A549 (cell line): ENCODE measurements around the gene RABGAP1L. TPM values are rescaled to one million over a fixed set of nuclear protein-coding genes. Genes with fewer than 3 reads are reported as not detected.

Source experiments
- ATAC-seq, 2 experiments: fragments of 200-7000 bp in 1 of 2; fragments of >200 bp in 1 of 2; cut with Nextera tagmentation in 1 of 2; cut with Tn5 transposase in 1 of 2; 3 replicates each; pipeline versions ENCODE4 v1.8.0 to v1.9.1; 2018 to 2020; ENCODE audit warnings: mild to moderate bottlenecking in 1 of 2, moderate library complexity in 1 of 2
- CTCF ChIA-PET: fragments of 300-600 bp; sonication (Branson Sonifier 250); formaldehyde crosslinking; extraction: SDS; loops from one replicate; lab custom pipeline; 2021; ENCODE audit warnings: antibody characterized with exemption, inconsistent platforms; lab: Yijun Ruan, JAX
- POLR2A ChIA-PET: fragments of 350-600 bp; formaldehyde crosslinking; extraction: SDS; loops from one replicate; lab custom pipeline; 2021; ENCODE audit warnings: antibody characterized with exemption, inconsistent platforms; lab: Yijun Ruan, JAX
- DNase-seq, 2 experiments: peaks; one replicate each; pipeline versions ENCODE4 v3.0.0 to v3.0.0-alpha.2; 2011 to 2016; ENCODE audit warnings: low read depth in 1 of 2, low spot score in 1 of 2
- FAIRE-seq: peaks from 2 replicates; lab custom pipeline; 2011; peaks lifted over from hg19 to GRCh38; lab: Jason Lieb, UNC
- H3K27ac ChIP-seq, 2 experiments: fragments of >200 bp; sonication (Bioruptor Twin); formaldehyde crosslinking; 3 replicates each; pipeline ENCODE4 v1.5.1; 2016 to 2017
- H3K4me1 ChIP-seq: fragments of >200 bp; sonication (Bioruptor Twin); formaldehyde crosslinking; 3 replicates; pipeline ENCODE4 v1.6.1; 2016
- H3K4me2 ChIP-seq: fragments of >200 bp; sonication (Bioruptor Twin); formaldehyde crosslinking; 3 replicates; pipeline ENCODE4 v1.6.1; 2016
- H3K4me3 ChIP-seq: fragments of >200 bp; sonication (Bioruptor Twin); formaldehyde crosslinking; 3 replicates; pipeline ENCODE4 v1.5.1; 2016
- H3K9me3 ChIP-seq: fragments of >200 bp; sonication (Bioruptor Twin); formaldehyde crosslinking; 3 replicates; pipeline ENCODE4 v1.6.1; 2016
- CHD2 ChIP-seq: fragments of 150-350 bp; IDR thresholded peaks from 2 replicates; pipeline ENCODE4 v1.6.1; 2014; ENCODE audit warnings: low read length; ENCODE audit not compliant: partially characterized antibody
- CHD4 ChIP-seq: fragments of 200-600 bp; sonication (generic); IDR thresholded peaks from 2 replicates; pipeline ENCODE4 v1.6.1; 2016; ENCODE audit warnings: antibody characterized with exemption, mild to moderate bottlenecking, borderline replicate concordance
- EP300 ChIP-seq, 2 experiments: fragments of >200 bp; sonication (Bioruptor Twin); formaldehyde crosslinking; IDR thresholded peaks; 2 replicates in 1 of 2; 3 replicates in 1 of 2; pipeline ENCODE4 v1.6.1; 2016 to 2017
- FOXS1 ChIP-seq: fragments of 250-450 bp; sonication (Bioruptor Pico); IDR thresholded peaks from 2 replicates; pipeline ENCODE4 v1.5.0; 2020; ENCODE audit warnings: mild to moderate bottlenecking, moderate library complexity
- JUN ChIP-seq, 2 experiments: fragments of >200 bp; sonication (Bioruptor Twin); formaldehyde crosslinking; IDR thresholded peaks; 2 replicates in 1 of 2; 3 replicates in 1 of 2; pipeline ENCODE4 v1.6.1; 2016 to 2017
- KDM1A ChIP-seq: fragments of 200-600 bp; sonication (generic); IDR thresholded peaks from 2 replicates; pipeline ENCODE4 v1.6.1; 2016; ENCODE audit warnings: low read depth, mild to moderate bottlenecking
- MAFK ChIP-seq: fragments of 450-650 bp; IDR thresholded peaks from 2 replicates; pipeline ENCODE4 v1.6.1; 2014; ENCODE audit not compliant: partially characterized antibody
- MAZ ChIP-seq: fragments of 150-350 bp; IDR thresholded peaks from 2 replicates; pipeline ENCODE4 v1.6.1; 2014; ENCODE audit warnings: antibody characterized with exemption, low read depth, low read length, borderline replicate concordance
- NR3C1 ChIP-seq: fragments of >200 bp; sonication (Bioruptor Twin); formaldehyde crosslinking; IDR thresholded peaks from 3 replicates; pipeline ENCODE4 v1.6.1; 2017
- RAD21 ChIP-seq, 2 experiments: fragments of >200 bp in 1 of 2; sonication (Bioruptor Twin) in 1 of 2; formaldehyde crosslinking in 1 of 2; IDR thresholded peaks in 1 of 2; conservative IDR thresholded peaks in 1 of 2; 2 replicates in 1 of 2; 3 replicates in 1 of 2; pipeline ENCODE4 v1.6.1; 2012 to 2018; ENCODE audit warnings: inconsistent platforms in 1 of 2
- SMC3 ChIP-seq: fragments of >200 bp; sonication (Bioruptor Twin); formaldehyde crosslinking; IDR thresholded peaks from 3 replicates; pipeline ENCODE4 v1.6.1; 2018; ENCODE audit warnings: inconsistent platforms
- SREBF2 ChIP-seq: fragments of 450-650 bp; IDR thresholded peaks from 2 replicates; pipeline ENCODE4 v1.6.1; 2014; ENCODE audit warnings: mild to moderate bottlenecking, moderate library complexity
- ZC3H11A ChIP-seq: fragments of 450-650 bp; IDR thresholded peaks from 2 replicates; pipeline ENCODE4 v1.6.1; 2014; ENCODE audit warnings: antibody characterized with exemption, mild to moderate bottlenecking
- ZFP36 ChIP-seq: fragments of 450-650 bp; IDR thresholded peaks from 2 replicates; pipeline ENCODE4 v1.6.1; 2014; ENCODE audit warnings: borderline replicate concordance; ENCODE audit not compliant: partially characterized antibody
- WGBS: methylation state at CpG from one replicate; pipeline ENCODE4 v1.1.6; 2017; ENCODE audit errors: missing lambda C conversion rate; 5-methylcytosine and 5-hydroxymethylcytosine counted together
- polyA plus RNA-seq, 4 experiments: library from polyadenylated mRNA; depleted of rRNA in 3 of 4; stranded (reverse); fragments of >200 nt; fragmentation: RNase III in 1 of 4; extraction: RNeasy Plus Mini Kit Qiagen cat#74134 plus additional on column Dnase treatment in 1 of 4; gene quantifications; 2 replicates in 3 of 4; 3 replicates in 1 of 4; pipeline ENCODE4 v1.2.3, GENCODE V29; 2011 to 2017
- TF ChIP-seq, protein P1 (sequence below): IDR thresholded peaks from 2 replicates; pipeline ENCODE4 v1.6.1; 2012; ENCODE audit warnings: low read depth, borderline replicate concordance
- TF ChIP-seq, protein P2 (sequence below): fragments of 250-450 bp; sonication (Bioruptor Pico); IDR thresholded peaks from 2 replicates; pipeline ENCODE4 v1.5.0; 2021; ENCODE audit warnings: mild to moderate bottlenecking, moderate library complexity, borderline replicate concordance
- TF ChIP-seq, protein P3 (sequence below): fragments of 250-450 bp; sonication (Bioruptor Pico); IDR thresholded peaks from 2 replicates; pipeline ENCODE4 v1.5.0; 2020; ENCODE audit warnings: low read depth, mild to moderate bottlenecking, moderate library complexity
- TF ChIP-seq, protein P4 (sequence below): fragments of >200 bp; sonication (Bioruptor Twin); formaldehyde crosslinking; IDR thresholded peaks from 3 replicates; pipeline ENCODE4 v1.5.1; 2016

Gene RABGAP1L
- polyA plus RNA-seq, 2 of the 4 experiments (the other 2 are of a cell fraction): 8.2 to 18.6 TPM

DNA sequence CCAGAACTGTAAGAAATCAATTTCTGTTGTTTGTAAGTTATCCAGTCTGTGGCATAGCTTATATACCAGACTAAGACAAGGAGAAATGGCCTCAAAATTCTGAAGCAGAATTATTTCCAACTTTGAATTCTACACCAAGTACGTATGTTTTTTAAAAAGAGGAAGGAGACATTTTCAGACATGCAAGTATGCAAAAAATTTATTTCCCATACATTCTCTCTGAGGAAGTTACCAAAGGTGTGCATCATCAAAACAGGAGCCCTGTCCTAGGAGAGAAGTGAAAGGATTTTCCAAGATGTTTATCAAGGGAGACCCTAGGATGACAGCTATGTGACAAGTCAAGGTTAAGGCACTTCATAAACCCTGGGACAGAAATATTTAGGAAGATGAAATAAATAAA, 49.3 kb upstream of the RABGAP1L start:
- POLR2A ChIA-PET: no interaction called here
- TF ChIP-seq CHD2 (no peak), ZFP36 (no peak), MAZ (no peak), FOXS1 (CRISPR knock-in tag) (no peak), CHD4 (no peak), KDM1A (no peak), SMC3 (no peak), ZC3H11A (no peak), EP300 (IDR thresholded peaks at IDR 0.05) (no peak), MAFK (no peak), JUN (IDR thresholded peaks at IDR 0.05) (no peak)
- TF ChIP-seq, protein P1, sequence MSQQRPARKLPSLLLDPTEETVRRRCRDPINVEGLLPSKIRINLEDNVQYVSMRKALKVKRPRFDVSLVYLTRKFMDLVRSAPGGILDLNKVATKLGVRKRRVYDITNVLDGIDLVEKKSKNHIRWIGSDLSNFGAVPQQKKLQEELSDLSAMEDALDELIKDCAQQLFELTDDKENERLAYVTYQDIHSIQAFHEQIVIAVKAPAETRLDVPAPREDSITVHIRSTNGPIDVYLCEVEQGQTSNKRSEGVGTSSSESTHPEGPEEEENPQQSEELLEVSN: no peak
- TF ChIP-seq, protein P2, sequence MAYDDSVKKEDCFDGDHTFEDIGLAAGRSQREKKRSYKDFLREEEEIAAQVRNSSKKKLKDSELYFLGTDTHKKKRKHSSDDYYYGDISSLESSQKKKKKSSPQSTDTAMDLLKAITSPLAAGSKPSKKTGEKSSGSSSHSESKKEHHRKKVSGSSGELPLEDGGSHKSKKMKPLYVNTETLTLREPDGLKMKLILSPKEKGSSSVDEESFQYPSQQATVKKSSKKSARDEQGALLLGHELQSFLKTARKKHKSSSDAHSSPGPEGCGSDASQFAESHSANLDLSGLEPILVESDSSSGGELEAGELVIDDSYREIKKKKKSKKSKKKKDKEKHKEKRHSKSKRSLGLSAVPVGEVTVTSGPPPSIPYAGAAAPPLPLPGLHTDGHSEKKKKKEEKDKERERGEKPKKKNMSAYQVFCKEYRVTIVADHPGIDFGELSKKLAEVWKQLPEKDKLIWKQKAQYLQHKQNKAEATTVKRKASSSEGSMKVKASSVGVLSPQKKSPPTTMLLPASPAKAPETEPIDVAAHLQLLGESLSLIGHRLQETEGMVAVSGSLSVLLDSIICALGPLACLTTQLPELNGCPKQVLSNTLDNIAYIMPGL: no peak
- TF ChIP-seq, protein P3, sequence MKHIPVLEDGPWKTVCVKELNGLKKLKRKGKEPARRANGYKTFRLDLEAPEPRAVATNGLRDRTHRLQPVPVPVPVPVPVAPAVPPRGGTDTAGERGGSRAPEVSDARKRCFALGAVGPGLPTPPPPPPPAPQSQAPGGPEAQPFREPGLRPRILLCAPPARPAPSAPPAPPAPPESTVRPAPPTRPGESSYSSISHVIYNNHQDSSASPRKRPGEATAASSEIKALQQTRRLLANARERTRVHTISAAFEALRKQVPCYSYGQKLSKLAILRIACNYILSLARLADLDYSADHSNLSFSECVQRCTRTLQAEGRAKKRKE (CRISPR knock-in tag): no peak
- TF ChIP-seq, all 56 proteins: peak for 0
- CTCF ChIA-PET: no interaction called here
- 77% methylated on average over 1 of the region's 1 CpG for WGBS
- no peaks in the 10 kb centered on the region for H3K9me3 ChIP-seq
- no peak overlapping the region for H3K4me3 ChIP-seq
- no peak for DNase-seq
- peaks cover 1% of the 10 kb centered on the region; the same call in 1 of the 3 replicates for H3K4me1 ChIP-seq
- no peak overlapping the region for H3K4me2 ChIP-seq
- no peak for FAIRE-seq
- no peak overlapping the region for H3K27ac ChIP-seq
- ATAC-seq: no peak

DNA sequence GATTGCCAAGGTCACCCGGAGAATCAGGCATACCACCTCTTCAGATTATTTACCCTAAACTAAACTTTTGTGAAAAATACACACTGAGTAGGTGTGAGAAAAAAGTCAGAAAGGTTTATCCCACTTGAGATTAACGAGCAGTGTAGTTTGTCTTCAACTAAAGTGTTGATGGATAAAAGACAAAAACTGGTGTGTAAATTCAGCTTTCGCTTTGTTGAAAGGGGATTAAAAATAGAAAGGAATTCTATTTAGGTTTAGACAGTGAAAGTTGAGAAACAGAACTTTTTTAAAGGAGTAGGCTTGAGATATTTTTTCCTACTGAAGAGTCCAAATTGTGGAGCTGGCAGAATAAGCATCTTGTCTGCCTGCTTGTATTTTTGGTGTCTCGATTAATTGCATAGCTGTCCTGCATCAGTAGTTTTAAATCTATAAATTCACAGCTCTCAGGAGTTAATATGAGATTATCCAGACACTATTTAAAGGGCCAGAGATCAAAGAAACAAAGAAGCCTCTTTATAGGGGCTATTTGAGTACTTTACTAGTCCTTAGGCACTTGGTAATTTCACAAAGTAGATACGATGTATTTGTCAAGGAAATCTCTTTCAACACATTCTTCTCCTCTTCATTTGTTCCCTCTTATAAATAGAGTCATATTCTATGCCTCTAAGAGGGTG, 46.7 kb upstream of the RABGAP1L start:
- no peak overlapping the region for H3K4me2 ChIP-seq
- CTCF ChIA-PET: interaction anchor here (0.6 to 1.6 kb wide), 2 partner anchors 9 to 355 kb away, joined by 4 read pairs; no protein-coding TSS in a partner anchor
- H3K4me3 ChIP-seq: no peak overlapping the region
- WGBS: 49% methylated on average over 5 of the region's 5 CpGs
- peaks cover 9% of the 10 kb centered on the region; the same call in 1 of the 3 replicates for H3K4me1 ChIP-seq
- POLR2A ChIA-PET: no interaction called here
- TF ChIP-seq SREBF2: no peak
- no peak for TF ChIP-seq NR3C1
- TF ChIP-seq RAD21 (conservative IDR thresholded peaks at IDR 0.05 in 1 of 2, IDR thresholded peaks at IDR 0.05 in 1 of 2): no peak
- TF ChIP-seq JUN (IDR thresholded peaks at IDR 0.05): no peak
- no peak for TF ChIP-seq MAFK
- TF ChIP-seq, protein P4, sequence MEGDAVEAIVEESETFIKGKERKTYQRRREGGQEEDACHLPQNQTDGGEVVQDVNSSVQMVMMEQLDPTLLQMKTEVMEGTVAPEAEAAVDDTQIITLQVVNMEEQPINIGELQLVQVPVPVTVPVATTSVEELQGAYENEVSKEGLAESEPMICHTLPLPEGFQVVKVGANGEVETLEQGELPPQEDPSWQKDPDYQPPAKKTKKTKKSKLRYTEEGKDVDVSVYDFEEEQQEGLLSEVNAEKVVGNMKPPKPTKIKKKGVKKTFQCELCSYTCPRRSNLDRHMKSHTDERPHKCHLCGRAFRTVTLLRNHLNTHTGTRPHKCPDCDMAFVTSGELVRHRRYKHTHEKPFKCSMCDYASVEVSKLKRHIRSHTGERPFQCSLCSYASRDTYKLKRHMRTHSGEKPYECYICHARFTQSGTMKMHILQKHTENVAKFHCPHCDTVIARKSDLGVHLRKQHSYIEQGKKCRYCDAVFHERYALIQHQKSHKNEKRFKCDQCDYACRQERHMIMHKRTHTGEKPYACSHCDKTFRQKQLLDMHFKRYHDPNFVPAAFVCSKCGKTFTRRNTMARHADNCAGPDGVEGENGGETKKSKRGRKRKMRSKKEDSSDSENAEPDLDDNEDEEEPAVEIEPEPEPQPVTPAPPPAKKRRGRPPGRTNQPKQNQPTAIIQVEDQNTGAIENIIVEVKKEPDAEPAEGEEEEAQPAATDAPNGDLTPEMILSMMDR: no peak
- TF ChIP-seq, all 56 proteins: peak for 0
- FAIRE-seq: no peak
- H3K27ac ChIP-seq: no peak overlapping the region
- DNase-seq: no peak
- ATAC-seq: no peak
- H3K9me3 ChIP-seq: no peaks in the 10 kb centered on the region
